HG03565 (cell line): ENCODE data around the gene RIMBP3C.
"Not testable (repeated sequence)": the region's sequence is repeated elsewhere in the genome, so short reads cannot be mapped to it uniquely, and the experiment has no call there.

Experiments used
- ATAC-seq: cut with Tn5 transposase; IDR thresholded peaks from one replicate; pipeline ENCODE4 v1.9.1; 2021; ENCODE audit warnings: mild to moderate bottlenecking, moderate library complexity; ENCODE audit not compliant: unreplicated experiment

RIMBP3C gene

GRCh38 chr22:21579474-21579851, 28.2 kb upstream of the RIMBP3C start:
- no peak for ATAC-seq

DNA sequence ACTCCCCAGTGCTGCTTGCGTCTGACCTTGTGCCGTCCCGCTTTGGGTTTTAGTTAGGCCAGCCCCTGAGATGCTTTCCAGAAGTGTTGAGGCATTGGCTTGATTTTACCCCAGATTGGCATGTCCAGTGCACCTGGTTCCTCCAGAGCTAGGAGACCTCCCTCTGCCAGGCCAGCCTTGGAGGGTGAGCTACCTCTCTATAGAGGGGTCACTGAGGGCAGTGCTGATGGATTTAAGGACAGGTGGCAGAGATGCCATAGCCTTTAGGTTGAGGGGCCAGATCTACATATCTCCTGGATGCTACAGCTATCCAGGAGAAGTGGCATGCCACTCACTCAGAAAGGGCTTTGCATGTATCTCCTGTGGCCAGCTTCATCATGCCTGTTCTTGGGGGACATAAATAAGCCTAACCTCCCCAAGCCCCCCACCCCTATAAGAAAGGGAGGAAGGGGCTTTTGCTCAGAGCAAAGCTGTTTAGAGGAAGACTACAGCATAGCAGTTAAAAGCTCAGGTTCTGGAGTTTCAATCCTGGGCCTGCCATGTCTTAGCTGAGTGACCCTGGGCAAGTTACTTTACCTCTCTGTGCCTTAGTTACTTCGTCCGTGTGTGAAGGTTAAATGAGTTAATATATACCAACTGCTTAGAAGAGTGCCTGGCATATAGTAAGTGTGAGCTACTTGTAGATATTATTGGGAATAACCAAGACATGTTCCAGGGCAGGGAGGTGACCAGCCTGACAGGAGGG, 22.7 kb upstream of the RIMBP3C start:
- no peak for ATAC-seq

GRCh38 chr22:21573293-21573734, 22.1 kb upstream of the RIMBP3C start:
- ATAC-seq: no peak

DNA sequence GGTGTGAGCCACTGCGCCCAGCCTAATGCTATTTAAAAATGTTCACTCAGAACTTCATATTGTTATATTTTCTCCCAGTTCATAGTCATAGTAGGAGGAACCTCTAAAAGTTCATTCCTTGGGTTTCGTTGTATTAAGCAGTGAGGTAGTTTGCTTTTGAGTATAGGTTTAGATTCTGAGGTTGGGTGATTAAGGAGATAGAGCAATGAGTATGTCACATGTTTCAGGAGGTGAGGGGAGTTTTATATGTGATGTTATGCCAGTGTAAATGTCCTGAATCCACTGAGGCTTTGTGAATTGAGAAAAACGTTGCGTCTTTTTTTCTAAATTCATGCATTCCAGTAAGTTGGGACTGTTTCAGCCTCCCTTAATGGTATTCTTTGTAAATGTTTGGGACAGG, 20.4 kb upstream of the RIMBP3C start:
- ATAC-seq: no peak

GRCh38 chr22:21570398-21570797, 19.1 kb upstream of the RIMBP3C start:
- ATAC-seq: no peak

GRCh38 chr22:21569459-21570170, 18.4 kb upstream of the RIMBP3C start:
- ATAC-seq: no peak

DNA sequence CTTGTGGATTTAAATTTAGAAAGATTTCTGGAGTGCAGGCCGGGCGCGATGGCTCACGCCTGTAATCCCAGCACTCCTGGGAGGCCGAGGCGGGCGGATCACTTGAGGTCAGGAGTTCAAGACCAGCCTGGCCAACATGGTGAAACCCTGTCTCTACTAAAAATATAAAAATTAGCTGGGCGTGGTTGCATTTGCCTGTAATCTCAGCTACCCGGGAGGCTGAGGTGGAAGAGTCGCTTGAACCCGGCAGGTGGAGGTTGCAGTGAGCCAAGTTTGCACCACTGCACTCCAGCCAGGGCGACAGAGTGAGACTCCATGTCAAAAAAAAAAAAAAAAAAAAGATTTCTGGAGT, 17.8 kb upstream of the RIMBP3C start:
- not testable (repeated sequence) for ATAC-seq

DNA sequence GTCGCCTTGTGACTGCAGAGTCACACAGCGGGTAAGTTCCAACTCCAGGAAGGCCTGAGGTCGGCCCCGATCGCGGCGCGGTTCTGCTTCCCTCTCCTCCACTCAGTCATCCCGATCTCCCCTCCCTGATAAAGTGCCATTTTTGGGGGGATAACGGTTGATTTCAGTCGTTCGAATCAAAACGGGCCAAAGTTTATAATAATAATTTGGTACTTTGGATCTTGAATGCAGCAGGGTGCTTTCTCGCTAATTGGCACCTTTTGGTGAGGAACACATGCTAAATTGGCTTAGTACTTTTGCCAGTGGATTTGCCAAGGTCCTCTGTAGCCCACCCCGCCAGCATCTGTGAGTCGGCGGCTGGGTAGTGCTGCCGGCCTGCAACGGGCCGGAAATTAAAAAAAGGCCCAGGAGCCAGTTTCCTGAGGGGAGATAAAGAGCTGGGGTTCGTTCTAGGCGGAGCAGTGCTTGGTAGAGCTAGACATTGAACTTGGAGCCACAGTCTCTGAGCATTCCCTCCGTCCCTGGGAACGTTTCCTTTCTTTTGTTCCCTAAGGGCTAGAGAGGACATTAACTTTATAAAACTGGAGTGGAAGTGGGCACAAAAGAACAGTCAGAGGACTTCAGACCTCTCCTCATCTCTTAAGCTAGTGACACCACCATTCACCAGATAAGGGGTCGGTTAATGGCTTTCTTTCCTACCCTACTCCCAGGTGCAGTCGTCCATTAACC, 17.2 kb upstream of the RIMBP3C start:
- ATAC-seq: no peak

DNA sequence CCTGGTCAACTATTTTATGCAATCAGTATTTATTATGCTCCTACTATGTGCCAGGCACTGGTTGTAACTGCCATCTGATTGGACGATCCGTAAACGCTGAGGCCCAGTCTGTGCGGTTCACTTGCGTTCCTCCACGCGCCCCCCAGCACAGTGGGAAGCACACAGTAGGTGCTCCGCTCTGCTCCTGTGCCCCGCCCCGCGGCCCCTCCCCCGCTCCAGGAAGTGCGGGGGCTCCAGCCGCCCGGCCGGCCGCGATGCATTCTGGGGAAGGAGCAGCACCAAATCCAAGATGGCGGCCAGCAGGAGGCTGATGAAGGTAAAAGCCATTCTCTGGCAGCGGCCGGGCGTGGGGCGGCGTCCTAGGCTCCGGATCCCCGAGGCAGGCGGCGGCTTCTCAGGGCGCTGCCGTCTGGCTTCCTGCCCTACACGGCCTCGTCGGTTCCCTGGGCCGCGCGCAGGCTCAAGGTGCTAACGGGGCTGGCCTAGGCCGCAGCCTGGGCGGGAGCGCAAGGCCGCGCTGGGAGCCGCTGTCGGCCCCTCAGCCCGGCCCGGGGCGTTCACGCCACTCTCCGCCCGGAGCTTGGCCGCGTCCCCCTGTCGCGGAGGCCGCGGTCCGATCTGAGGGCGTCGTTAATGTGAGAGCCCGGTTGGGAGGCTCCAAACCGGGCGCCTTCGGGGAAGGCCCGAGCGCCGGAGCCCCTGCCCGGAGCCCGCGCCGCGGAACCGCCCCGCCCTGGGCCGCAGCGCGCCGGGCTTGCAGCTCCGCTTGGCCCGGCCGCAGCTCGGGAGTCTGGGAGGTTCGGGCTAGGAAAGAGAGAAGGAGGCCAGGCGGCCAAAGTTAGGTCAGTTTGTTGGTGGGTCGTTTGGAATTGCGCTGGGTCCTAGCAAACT, 16.4 kb upstream of the RIMBP3C start, which contains the start of gene UBE2L3:
TSS of gene UBE2L3 (plus strand) at position 259 of the 891 bp plus-strand sequence. CDS start at position 290, 31 bp downstream.
- peak; percentile 46 for ATAC-seq

- no peak for ATAC-seq
Observed at GRCh38 chr22:21564411-21564810, 13.2 kb upstream of the RIMBP3C start.

DNA sequence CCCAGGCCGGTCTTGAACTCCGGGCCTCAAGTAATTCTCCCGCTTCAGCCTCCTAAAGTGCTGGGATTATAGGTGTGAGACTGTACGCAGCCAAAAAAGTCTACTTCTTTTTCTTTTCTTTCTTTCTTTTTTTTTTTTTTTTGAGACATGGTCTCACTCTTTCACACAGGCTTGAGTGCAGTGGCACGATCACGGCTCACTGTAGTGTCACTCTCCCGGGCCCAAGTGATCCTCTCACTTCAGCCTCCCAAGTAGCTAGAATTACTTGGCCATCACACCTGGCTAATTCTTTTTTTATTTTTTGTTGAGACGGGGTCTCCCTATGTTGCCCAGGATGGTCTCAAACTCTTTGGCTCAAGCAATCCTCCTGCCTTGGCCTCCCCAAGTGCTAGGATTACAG, 12.7 kb upstream of the RIMBP3C start:
- no peak for ATAC-seq

DNA sequence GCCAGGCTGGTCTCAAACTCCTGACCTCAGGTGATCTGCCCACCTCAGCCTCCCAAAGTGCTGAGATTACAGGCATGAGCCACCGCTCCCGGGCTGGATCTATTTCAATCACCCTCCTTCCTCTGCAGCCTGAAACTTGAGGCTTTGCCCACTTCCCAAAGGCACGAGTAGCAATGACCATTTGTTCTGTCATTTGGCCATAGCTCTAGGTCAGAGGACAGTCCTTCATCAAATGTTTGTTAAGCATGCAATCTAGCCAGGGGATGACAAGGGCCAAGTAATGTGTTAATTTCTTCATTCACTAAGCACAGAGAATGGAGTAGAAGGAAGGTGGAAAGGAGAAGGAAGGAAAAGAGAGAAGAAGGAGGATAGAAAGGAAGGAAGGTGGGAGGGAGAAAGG, 9.4 kb upstream of the RIMBP3C start:
- not testable (repeated sequence) for ATAC-seq

- ATAC-seq: not testable (repeated sequence)
Observed at GRCh38 chr22:21559345-21560125, 8.3 kb upstream of the RIMBP3C start.

- ATAC-seq: not testable (repeated sequence)
Observed at GRCh38 chr22:21550678-21551047, 598 bp downstream of the RIMBP3C start.

GRCh38 chr22:21550008-21550677, 1.1 kb downstream of the RIMBP3C start:
- ATAC-seq: not testable (repeated sequence)

- ATAC-seq: not testable (repeated sequence)
Observed at GRCh38 chr22:21549558-21549957, 1.7 kb downstream of the RIMBP3C start.

- not testable (repeated sequence) for ATAC-seq
Observed at GRCh38 chr22:21544432-21545322, 6.6 kb downstream of the RIMBP3C start.

- not testable (repeated sequence) for ATAC-seq
Observed at GRCh38 chr22:21539862-21540261, 11.4 kb downstream of the RIMBP3C start.
